ENCODE measurements around the gene KRT25. TPM values are rescaled to one million over a fixed set of nuclear protein-coding genes. Genes with fewer than 3 reads are reported as not detected.
A peak's percentile ranks its signal among the peaks of the same experiment; 100 is the strongest.

Gene KRT25
- total and polyA plus RNA-seq, 2 donors from 2014 or later = not detected

DNA sequence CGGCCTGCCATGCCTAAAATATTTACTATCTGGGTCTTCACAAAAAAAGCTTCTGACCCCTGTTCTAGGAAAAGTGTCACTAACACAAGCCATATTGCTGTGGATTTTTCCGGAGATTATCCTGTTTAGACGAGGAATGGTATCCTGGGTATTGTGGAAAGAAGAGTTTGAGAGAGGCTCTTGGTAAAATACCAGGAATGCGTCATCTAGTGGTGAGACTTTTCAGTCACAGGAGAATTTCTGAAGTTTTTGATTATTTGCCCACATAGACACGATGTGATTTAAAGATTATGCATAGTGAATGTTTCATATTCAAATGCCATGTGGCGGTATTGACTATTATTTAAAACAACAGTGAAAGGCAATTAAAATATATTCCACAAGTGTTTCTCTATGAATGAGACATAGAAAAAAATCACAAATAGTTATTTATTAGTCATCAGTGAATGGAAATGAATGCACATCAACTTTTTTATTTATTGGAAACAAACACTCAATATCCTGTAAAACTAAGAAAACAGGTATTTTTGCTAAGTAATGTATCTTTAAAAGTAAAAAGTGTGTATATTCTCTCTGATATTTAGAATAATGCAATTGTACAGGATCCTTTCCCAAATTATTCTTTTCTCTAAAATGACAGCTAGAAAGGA is 36.8 kb upstream of the KRT25 start:
- Histone ChIP-seq H3K36me3 (ENCODE audit: control insufficient read depth in 2 of 3, insufficient read depth in 3 of 3, low read length in 3 of 3) (no peaks in the 10 kb centered on the region), H3K27ac (ENCODE audit: low read depth in 2 of 2, low read length in 2 of 2) (no peak overlapping the region), H3K9ac (ENCODE audit: low read length in 3 of 3) (no peak overlapping the region), H3K4me1 (ENCODE audit: control insufficient read depth in 2 of 3, insufficient read depth in 2 of 3, low read depth in 1 of 3, low read length in 3 of 3) (no peaks in the 10 kb centered on the region), H3K4me3 (ENCODE audit: low read length in 3 of 3) (peak overlapping the region in 1 of 3 donors; percentile 4), H3K9me3 (ENCODE audit: control insufficient read depth in 2 of 3, insufficient read depth in 1 of 3, low read length in 3 of 3) (no peaks in the 10 kb centered on the region), H3K27me3 (ENCODE audit: control insufficient read depth, insufficient read depth, low read length) (no peaks in the 10 kb centered on the region)
- intact Hi-C loops (cut with DNase I) = no loop called here
- DNase-seq (peak in 2 of 5 donors; percentile 57 to 70), FAIRE-seq (peak; percentile 29)
- TF ChIP-seq, protein P1, sequence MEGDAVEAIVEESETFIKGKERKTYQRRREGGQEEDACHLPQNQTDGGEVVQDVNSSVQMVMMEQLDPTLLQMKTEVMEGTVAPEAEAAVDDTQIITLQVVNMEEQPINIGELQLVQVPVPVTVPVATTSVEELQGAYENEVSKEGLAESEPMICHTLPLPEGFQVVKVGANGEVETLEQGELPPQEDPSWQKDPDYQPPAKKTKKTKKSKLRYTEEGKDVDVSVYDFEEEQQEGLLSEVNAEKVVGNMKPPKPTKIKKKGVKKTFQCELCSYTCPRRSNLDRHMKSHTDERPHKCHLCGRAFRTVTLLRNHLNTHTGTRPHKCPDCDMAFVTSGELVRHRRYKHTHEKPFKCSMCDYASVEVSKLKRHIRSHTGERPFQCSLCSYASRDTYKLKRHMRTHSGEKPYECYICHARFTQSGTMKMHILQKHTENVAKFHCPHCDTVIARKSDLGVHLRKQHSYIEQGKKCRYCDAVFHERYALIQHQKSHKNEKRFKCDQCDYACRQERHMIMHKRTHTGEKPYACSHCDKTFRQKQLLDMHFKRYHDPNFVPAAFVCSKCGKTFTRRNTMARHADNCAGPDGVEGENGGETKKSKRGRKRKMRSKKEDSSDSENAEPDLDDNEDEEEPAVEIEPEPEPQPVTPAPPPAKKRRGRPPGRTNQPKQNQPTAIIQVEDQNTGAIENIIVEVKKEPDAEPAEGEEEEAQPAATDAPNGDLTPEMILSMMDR (IDR thresholded peaks at IDR 0.05; ENCODE audit: borderline replicate concordance, extremely low read depth, insufficient read depth) = peak; percentile 67

DNA sequence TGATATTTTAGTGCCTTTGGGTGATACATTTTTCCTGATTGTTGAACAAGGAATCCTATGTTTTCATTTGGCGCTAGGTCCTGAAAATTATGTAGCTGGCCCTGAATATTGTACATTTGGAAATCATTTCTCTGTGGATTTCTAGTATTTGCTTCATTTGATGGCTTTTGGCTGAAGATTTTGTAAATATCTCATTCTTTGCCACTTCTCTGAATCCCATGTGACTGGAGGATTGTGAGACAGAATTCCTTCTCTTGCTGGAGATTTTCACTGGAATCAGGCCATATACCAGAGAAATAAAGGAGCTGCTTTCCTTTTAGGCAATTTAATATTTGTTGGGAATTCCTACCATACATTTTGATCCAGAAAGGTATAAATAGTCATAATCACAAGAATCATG is 36.0 kb upstream of the KRT25 start:
- FAIRE-seq = no peak
- intact Hi-C loops (cut with DNase I) = no loop called here
- Histone ChIP-seq H3K36me3 (ENCODE audit: control insufficient read depth in 2 of 3, insufficient read depth in 3 of 3, low read length in 3 of 3) (no peaks in the 10 kb centered on the region), H3K9ac (ENCODE audit: low read length in 3 of 3) (no peak overlapping the region), H3K9me3 (ENCODE audit: control insufficient read depth in 2 of 3, insufficient read depth in 1 of 3, low read length in 3 of 3) (no peaks in the 10 kb centered on the region), H3K4me1 (ENCODE audit: control insufficient read depth in 2 of 3, insufficient read depth in 2 of 3, low read depth in 1 of 3, low read length in 3 of 3) (no peaks in the 10 kb centered on the region), H3K27me3 (ENCODE audit: control insufficient read depth, insufficient read depth, low read length) (no peaks in the 10 kb centered on the region), H3K4me3 (ENCODE audit: low read length in 3 of 3) (no peak overlapping the region), H3K27ac (ENCODE audit: low read depth in 2 of 2, low read length in 2 of 2) (no peak overlapping the region)
- TF ChIP-seq, protein P1 (IDR thresholded peaks at IDR 0.05; ENCODE audit: borderline replicate concordance, extremely low read depth, insufficient read depth) = no peak
- DNase-seq = no peak

DNA sequence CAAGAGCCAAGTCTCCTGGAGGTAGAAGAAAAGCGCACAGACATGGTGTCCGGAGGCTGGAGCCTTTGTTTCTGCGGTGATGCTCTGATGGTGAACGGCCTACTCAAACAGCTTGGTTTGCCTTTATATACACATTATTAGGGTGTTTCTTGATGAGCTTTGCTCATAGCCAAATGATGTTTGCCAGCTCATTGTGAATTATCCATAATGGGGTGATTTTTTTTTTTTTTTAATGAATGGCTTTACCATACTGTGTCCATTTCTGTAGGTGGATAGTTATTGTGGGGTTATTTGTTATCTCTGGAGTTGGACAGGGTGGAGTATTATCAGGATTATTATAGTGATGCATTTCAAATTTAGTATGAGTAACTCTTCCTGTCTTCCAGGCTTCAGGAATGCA is 27.3 kb upstream of the KRT25 start, which contains the start of gene KRT27:
Gene KRT27 (minus strand): TSS at position 101 of the 400 bp plus-strand sequence. CDS start 57 bp downstream, at position 44.
- Histone ChIP-seq H3K36me3 (ENCODE audit: control insufficient read depth in 2 of 3, insufficient read depth in 3 of 3, low read length in 3 of 3) (no peaks in the 10 kb centered on the region), H3K9me3 (ENCODE audit: control insufficient read depth in 2 of 3, insufficient read depth in 1 of 3, low read length in 3 of 3) (no peaks in the 10 kb centered on the region), H3K4me1 (ENCODE audit: control insufficient read depth in 2 of 3, insufficient read depth in 2 of 3, low read depth in 1 of 3, low read length in 3 of 3) (no peaks in the 10 kb centered on the region), H3K27me3 (ENCODE audit: control insufficient read depth, insufficient read depth, low read length) (no peaks in the 10 kb centered on the region), H3K4me3 (ENCODE audit: low read length in 3 of 3) (no peak within 1 kb of the TSS), H3K9ac (ENCODE audit: low read length in 3 of 3) (no peak within 1 kb of the TSS), H3K27ac (ENCODE audit: low read depth in 2 of 2, low read length in 2 of 2) (no peak within 1 kb of the TSS)
- intact Hi-C loops (cut with DNase I) = loop anchor here (10.0 kb wide), 1 partner anchor 168 kb away; no protein-coding TSS in a partner anchor
- DNase-seq (no peak), FAIRE-seq (no peak)
- TF ChIP-seq, protein P1 (IDR thresholded peaks at IDR 0.05; ENCODE audit: borderline replicate concordance, extremely low read depth, insufficient read depth) = no peak
